ENCODE data around the gene ANKRD29.

ANKRD29 gene

GRCh38 chr18:23572570-23572969, 90.1 kb downstream of the ANKRD29 start:
- no peak overlapping the region for H3K4me3 ChIP-seq (ENCODE audit: severe bottlenecking)
- no peak for ATAC-seq (ENCODE audit: low read depth)
- H3K36me3 ChIP-seq (ENCODE audit: low read depth) = peaks cover 85% of the 10 kb centered on the region
- no peaks in the 10 kb centered on the region for H3K9me3 ChIP-seq (ENCODE audit: severe bottlenecking)
- H3K4me1 ChIP-seq (ENCODE audit: insufficient read depth, poor library complexity, severe bottlenecking) = peaks cover 14% of the 10 kb centered on the region
- TF ChIP-seq CTCF (IDR thresholded peaks at IDR 0.05; ENCODE audit: poor library complexity, severe bottlenecking) = no peak
- no peak overlapping the region for H3K27ac ChIP-seq (ENCODE audit: poor library complexity, severe bottlenecking)
- no peak for DNase-seq (ENCODE audit: low spot score)
- H3K27me3 ChIP-seq (ENCODE audit: insufficient read depth, poor library complexity, severe bottlenecking) = no peaks in the 10 kb centered on the region

- Histone ChIP-seq H3K4me3 (ENCODE audit: severe bottlenecking) (no peak overlapping the region), H3K36me3 (ENCODE audit: low read depth) (peaks cover 90% of the 10 kb centered on the region), H3K27ac (ENCODE audit: poor library complexity, severe bottlenecking) (no peak overlapping the region), H3K27me3 (ENCODE audit: insufficient read depth, poor library complexity, severe bottlenecking) (no peaks in the 10 kb centered on the region), H3K4me1 (ENCODE audit: insufficient read depth, poor library complexity, severe bottlenecking) (peaks cover 14% of the 10 kb centered on the region), H3K9me3 (ENCODE audit: severe bottlenecking) (no peaks in the 10 kb centered on the region)
- DNase-seq (ENCODE audit: low spot score) = no peak
- no peak for TF ChIP-seq CTCF (IDR thresholded peaks at IDR 0.05; ENCODE audit: poor library complexity, severe bottlenecking)
- ATAC-seq (ENCODE audit: low read depth) = no peak
Observed at GRCh38 chr18:23572012-23572411, 90.7 kb downstream of the ANKRD29 start.

- no peaks in the 10 kb centered on the region for H3K27me3 ChIP-seq (ENCODE audit: insufficient read depth, poor library complexity, severe bottlenecking)
- ATAC-seq (ENCODE audit: low read depth) (no peak), DNase-seq (ENCODE audit: low spot score) (no peak)
- H3K27ac ChIP-seq (ENCODE audit: poor library complexity, severe bottlenecking) = no peak overlapping the region
- TF ChIP-seq CTCF (IDR thresholded peaks at IDR 0.05; ENCODE audit: poor library complexity, severe bottlenecking) = no peak
- peaks cover 95% of the 10 kb centered on the region for H3K36me3 ChIP-seq (ENCODE audit: low read depth)
- no peaks in the 10 kb centered on the region for H3K9me3 ChIP-seq (ENCODE audit: severe bottlenecking)
- H3K4me3 ChIP-seq (ENCODE audit: severe bottlenecking) = no peak overlapping the region
- peaks cover 14% of the 10 kb centered on the region for H3K4me1 ChIP-seq (ENCODE audit: insufficient read depth, poor library complexity, severe bottlenecking)
Observed at GRCh38 chr18:23570912-23571504, 91.7 kb downstream of the ANKRD29 start.

GRCh38 chr18:23569299-23570063, 93.2 kb downstream of the ANKRD29 start:
- H3K27me3 ChIP-seq (ENCODE audit: insufficient read depth, poor library complexity, severe bottlenecking) = no peaks in the 10 kb centered on the region
- TF ChIP-seq CTCF (IDR thresholded peaks at IDR 0.05; ENCODE audit: poor library complexity, severe bottlenecking) = no peak
- H3K27ac ChIP-seq (ENCODE audit: poor library complexity, severe bottlenecking) = no peak overlapping the region
- H3K4me3 ChIP-seq (ENCODE audit: severe bottlenecking) = no peak overlapping the region
- ATAC-seq (ENCODE audit: low read depth) = no peak
- no peak for DNase-seq (ENCODE audit: low spot score)
- peaks cover 8% of the 10 kb centered on the region for H3K4me1 ChIP-seq (ENCODE audit: insufficient read depth, poor library complexity, severe bottlenecking)
- no peaks in the 10 kb centered on the region for H3K9me3 ChIP-seq (ENCODE audit: severe bottlenecking)
- H3K36me3 ChIP-seq (ENCODE audit: low read depth) = peaks cover 96% of the 10 kb centered on the region

All from RWPE2 (cell line).